Skeletal muscle satellite cell (primary cell): ENCODE results near the gene RSAD2.
A peak's percentile ranks its signal among the peaks of the same experiment; 100 is the strongest.

ENCODE experiments used
- H3K27me3 ChIP-seq: 2 replicates; pipeline ENCODE4 v1.7.0; 2013; ENCODE audit warnings: low read length; ENCODE audit not compliant: control insufficient read depth, insufficient read depth
- H3K36me3 ChIP-seq: 2 replicates; pipeline ENCODE4 v1.7.0; 2013; ENCODE audit warnings: mild to moderate bottlenecking, control low read depth, low read length; ENCODE audit not compliant: insufficient read depth
- H3K4me1 ChIP-seq: 2 replicates; pipeline ENCODE4 v1.7.0; 2013; ENCODE audit warnings: low read length; ENCODE audit not compliant: control insufficient read depth, insufficient read depth
- H3K4me2 ChIP-seq: 2 replicates; pipeline ENCODE4 v1.7.0; 2013; ENCODE audit warnings: mild to moderate bottlenecking, low read length
- H3K4me3 ChIP-seq: 2 replicates; pipeline ENCODE4 v1.7.0; 2013; ENCODE audit warnings: low read length
- H3K9ac ChIP-seq: 2 replicates; pipeline ENCODE4 v1.7.0; 2013; ENCODE audit warnings: mild to moderate bottlenecking, low read depth, low read length, moderate library complexity
- H3K9me3 ChIP-seq: replicated peaks from 2 replicates; pipeline ENCODE4 v1.7.0; 2013; ENCODE audit warnings: mild to moderate bottlenecking, control low read depth, low read length

The RSAD2 gene

DNA sequence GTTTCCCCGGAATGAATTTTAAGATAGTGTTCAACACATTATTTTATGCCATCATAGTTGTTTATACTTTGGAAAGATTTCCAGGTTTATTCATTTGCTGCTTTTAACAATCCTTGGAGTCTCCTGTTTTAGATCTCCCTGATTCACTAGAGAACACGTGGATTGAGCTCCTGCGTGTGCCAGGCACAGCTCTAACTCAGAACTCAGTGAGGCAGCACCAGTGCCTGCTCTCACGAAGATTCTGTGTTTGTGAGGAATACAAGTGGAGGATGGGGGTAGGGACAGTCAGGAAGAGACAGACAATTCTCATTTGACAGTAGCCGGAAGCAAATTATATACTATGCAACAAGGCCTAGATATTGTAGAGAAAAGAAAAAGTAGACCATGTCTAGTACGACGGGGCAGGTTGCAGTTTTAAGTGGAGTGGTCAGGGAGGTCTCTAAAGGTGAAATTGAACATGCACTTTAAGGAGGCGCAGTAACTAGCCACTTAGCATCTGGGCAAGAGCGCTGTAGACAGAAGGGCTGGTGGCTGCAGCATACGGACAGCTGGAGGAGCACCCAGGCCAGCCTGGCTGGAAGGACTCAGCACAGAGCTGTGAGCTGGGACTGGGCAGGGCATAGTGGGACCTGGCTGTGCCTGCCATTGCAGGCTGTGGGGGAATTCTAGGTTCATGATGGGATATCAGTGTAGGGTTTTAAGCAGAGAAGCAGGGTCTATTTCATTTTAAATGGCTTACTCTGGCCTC lies 63.9 kb downstream of the RSAD2 start:
- peaks cover 7% of the 10 kb centered on the region for H3K4me1 ChIP-seq

DNA sequence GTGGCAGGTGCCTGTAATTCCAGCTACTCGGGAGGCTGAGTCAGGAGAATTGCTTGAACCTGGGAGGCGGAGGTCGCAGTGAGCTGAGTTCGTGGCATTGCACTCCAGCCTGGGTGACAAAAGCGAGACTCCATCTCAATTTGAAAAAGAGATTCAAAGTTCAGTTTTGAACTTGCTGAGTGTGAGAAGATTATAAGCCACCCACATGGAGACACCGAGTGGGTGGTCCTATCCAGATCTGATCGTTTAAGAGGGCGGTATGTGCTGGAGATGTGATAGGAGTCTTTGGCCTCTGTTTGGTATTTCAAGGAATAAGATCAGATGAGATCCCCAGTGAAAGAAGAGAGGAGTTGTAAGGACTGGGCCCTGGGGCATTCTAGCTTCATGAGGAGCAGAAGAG lies 65.3 kb downstream of the RSAD2 start:
- no peaks in the 10 kb centered on the region for H3K9me3 ChIP-seq
- no peak overlapping the region for H3K9ac ChIP-seq
- no peak overlapping the region for H3K4me2 ChIP-seq
- peaks cover 55% of the 10 kb centered on the region for H3K27me3 ChIP-seq
- no peaks in the 10 kb centered on the region for H3K36me3 ChIP-seq
- H3K4me3 ChIP-seq, result no peak overlapping the region
- peaks cover 9% of the 10 kb centered on the region for H3K4me1 ChIP-seq

More for the DNA sequence above, 63.9 kb downstream of the RSAD2 start:
- Histone ChIP-seq H3K9me3 (no peaks in the 10 kb centered on the region), H3K4me3 (no peak overlapping the region), H3K36me3 (no peaks in the 10 kb centered on the region), H3K27me3 (peaks cover 60% of the 10 kb centered on the region), H3K9ac (no peak overlapping the region), H3K4me2 (no peak overlapping the region)

DNA sequence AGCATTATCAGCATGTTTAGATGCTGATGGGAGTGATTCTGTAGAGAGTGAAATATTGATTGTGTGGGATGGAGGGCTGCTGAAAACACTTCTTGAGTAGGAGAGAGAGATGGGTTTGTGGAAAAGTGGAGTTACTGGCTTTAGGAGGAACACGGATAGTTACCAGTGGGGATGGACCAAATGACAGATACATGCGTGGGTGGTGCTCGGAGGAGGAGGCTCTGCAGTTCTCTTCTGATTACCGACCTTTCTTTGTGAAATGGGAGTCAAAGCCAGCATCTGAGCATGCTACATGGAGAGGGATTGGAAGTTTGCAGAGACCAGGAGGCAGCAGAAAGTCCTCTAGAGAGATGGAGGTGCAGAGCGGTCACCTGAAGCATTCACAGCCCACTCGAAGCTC lies 65.9 kb downstream of the RSAD2 start:
- no peaks in the 10 kb centered on the region for H3K36me3 ChIP-seq
- peaks cover 9% of the 10 kb centered on the region for H3K4me1 ChIP-seq

DNA sequence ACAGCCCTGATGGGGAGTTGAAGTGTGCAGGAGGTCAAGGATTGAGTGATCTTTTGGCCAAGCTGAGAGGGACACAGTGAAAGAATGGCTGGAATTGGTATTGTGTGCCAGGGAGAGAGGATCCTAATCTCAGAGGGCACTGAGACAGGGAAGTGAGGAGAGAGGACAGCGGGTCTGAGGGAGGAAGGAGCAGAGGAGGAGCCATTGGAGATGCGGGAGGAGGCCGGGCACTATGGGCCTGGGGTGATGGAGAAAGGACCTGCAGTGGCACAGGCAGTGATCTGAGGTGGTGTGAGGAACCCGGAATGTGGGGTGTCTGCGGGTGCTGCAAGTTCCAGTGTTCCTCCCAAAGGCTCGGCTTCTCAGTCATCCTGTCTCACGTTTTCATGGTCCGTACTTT lies 66.4 kb downstream of the RSAD2 start:
- Histone ChIP-seq H3K4me1 (peaks cover 9% of the 10 kb centered on the region), H3K9me3 (no peaks in the 10 kb centered on the region), H3K27me3 (peaks cover 61% of the 10 kb centered on the region), H3K36me3 (no peaks in the 10 kb centered on the region), H3K4me3 (no peak overlapping the region), H3K9ac (no peak overlapping the region), H3K4me2 (no peak overlapping the region)

More for the DNA sequence above, 65.9 kb downstream of the RSAD2 start:
- H3K4me2 ChIP-seq, result no peak overlapping the region
- no peak overlapping the region for H3K4me3 ChIP-seq
- no peak overlapping the region for H3K9ac ChIP-seq
- H3K27me3 ChIP-seq, result peaks cover 61% of the 10 kb centered on the region
- H3K9me3 ChIP-seq, result no peaks in the 10 kb centered on the region

DNA sequence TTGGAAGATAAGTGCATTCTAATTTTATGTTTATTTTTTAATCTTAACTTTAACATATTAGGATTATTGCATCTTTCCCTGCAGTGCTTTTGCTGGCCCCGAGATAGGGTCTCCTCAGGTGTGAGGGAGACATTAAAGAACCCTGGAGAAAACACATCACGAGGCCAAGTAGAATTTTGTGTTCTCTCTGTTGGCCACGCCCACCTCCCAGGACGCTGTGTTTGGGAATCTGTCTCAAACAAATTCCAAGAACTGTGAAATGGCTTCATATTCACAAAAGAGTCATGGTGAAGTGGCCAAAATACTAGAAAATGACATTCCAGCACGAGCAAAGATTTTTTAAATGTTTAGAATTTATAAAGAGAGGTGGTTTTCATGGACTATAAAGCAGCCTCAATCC lies 67.0 kb downstream of the RSAD2 start:
- Histone ChIP-seq H3K9me3 (no peaks in the 10 kb centered on the region), H3K9ac (no peak overlapping the region), H3K4me3 (no peak overlapping the region), H3K4me1 (peaks cover 9% of the 10 kb centered on the region), H3K27me3 (peaks cover 60% of the 10 kb centered on the region), H3K4me2 (no peak overlapping the region), H3K36me3 (no peaks in the 10 kb centered on the region)

DNA sequence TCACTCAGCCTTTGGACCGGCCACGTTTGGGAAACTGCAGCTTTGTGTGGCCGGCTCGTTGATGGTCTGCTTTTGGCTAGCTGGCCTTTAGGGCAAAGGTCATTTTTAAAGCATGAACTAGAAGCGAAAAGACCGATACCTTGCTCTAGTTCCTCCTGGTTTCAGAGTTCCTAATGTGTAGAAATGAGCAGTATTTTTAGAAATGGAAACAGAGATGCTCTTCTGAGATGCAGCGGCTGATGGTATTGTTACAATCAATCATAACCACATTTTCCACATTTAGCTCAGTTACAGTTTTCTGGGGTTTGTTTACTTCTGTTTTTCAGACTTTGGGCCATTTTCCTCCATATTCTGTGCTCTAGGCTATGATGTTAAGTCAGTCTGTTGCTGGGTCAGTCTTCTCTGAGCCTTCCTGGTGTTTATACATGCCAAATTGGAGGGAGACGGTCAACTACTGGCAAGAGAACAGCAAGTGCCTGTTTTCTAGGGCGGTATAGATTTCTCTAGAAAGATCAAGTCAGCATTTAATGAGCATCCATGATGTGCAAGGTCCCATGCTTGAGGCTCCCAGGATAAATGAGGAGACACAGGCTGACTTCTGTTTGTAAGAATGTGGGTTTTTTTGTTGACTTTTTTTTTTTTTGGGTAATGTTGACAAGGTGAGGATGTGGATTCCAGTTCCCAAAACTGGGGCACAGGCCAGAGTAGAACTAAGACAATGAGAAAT lies 67.7 kb downstream of the RSAD2 start:
- Histone ChIP-seq H3K36me3 (no peaks in the 10 kb centered on the region), H3K9ac (no peak overlapping the region), H3K4me1 (peaks cover 9% of the 10 kb centered on the region), H3K4me3 (no peak overlapping the region), H3K9me3 (no peaks in the 10 kb centered on the region), H3K27me3 (peaks cover 60% of the 10 kb centered on the region), H3K4me2 (no peak overlapping the region)

DNA sequence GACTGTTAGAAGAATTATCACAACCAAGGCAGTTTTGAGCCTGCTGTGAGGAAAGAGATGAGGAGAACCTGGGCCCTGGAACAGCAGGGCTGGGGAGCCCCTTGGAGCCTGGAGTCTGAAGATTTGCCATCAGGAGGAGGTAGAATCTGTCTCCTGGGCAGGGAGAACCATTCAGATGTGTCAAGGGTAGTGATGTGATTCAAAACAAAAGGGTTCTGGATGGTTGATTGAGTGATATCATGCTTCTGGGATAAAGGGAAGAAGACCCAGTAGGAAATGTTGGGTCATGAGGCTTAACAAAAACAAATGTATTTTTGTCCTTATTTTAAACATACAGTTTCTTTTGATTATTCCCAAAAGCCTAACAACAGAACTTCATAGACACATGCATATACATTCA lies 68.2 kb downstream of the RSAD2 start:
- H3K4me3 ChIP-seq, result no peak overlapping the region
- H3K9me3 ChIP-seq, result no peaks in the 10 kb centered on the region
- no peak overlapping the region for H3K4me2 ChIP-seq
- peaks cover 9% of the 10 kb centered on the region for H3K4me1 ChIP-seq
- H3K36me3 ChIP-seq, result no peaks in the 10 kb centered on the region
- H3K27me3 ChIP-seq, result peaks cover 56% of the 10 kb centered on the region
- no peak overlapping the region for H3K9ac ChIP-seq

DNA sequence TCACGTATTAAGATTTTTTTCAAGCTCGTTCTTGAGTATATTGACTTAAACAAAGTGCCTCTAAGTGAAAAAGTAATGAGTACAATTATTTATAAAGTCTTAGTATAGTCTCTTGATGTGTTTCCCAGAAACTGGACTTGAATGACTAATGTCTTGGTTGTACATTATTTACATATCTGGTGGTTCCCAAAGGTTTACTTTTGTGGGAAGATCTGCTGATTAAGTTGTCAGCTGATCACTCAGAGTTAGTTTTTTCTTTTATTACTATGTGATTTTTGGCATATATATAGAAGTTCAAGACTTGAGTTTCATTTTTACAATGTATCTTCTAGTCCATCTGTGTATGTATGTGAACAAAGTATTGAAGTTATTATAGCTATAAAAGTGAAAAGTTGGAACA lies 69.1 kb downstream of the RSAD2 start:
- Histone ChIP-seq H3K9me3 (no peaks in the 10 kb centered on the region), H3K4me3 (no peak overlapping the region), H3K4me1 (peaks cover 9% of the 10 kb centered on the region), H3K36me3 (no peaks in the 10 kb centered on the region), H3K9ac (no peak overlapping the region), H3K27me3 (peaks cover 48% of the 10 kb centered on the region), H3K4me2 (peak overlapping the region; percentile 11)
